ENCODE data around the gene GPATCH8.

The GPATCH8 gene

DNA sequence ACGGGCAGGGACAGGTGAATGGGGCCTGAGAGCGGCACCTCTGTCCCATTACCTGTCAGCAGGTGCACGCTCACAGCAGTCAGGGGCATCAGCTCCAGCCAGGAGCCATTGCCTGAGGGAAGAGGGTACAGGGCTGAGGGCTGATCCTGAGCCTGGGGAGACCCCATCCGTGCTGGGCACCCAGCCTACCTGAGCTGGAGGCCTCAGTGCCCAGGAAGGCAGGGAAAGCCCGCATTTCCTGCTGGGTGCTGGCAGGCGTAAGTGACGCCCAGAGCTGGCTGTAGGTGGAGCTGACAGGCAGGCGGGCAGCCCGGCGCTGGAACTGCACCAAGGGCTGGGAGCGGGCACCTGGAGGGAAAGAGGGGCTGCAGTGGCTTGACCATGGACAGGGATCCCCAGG, 147.0 kb downstream of the GPATCH8 start:
- peaks cover 10% of the 10 kb centered on the region for H3K36me3 ChIP-seq (ENCODE audit: insufficient read depth, low read length)
- no peak overlapping the region for H3K4me3 ChIP-seq (ENCODE audit: low read depth in 1 of 2, low read length in 2 of 2)
- H3K27me3 ChIP-seq (ENCODE audit: control insufficient read depth in 1 of 2, insufficient read depth in 2 of 2, low read length in 2 of 2): no peaks in the 10 kb centered on the region
- H3K9me3 ChIP-seq (ENCODE audit: low read length): no peaks in the 10 kb centered on the region
- no peaks in the 10 kb centered on the region for H3K4me1 ChIP-seq (ENCODE audit: insufficient read depth, low read length)
- H3K9ac ChIP-seq (ENCODE audit: low read length): no peak overlapping the region
- no peak overlapping the region for H3K27ac ChIP-seq (ENCODE audit: low read depth, low read length)

DNA sequence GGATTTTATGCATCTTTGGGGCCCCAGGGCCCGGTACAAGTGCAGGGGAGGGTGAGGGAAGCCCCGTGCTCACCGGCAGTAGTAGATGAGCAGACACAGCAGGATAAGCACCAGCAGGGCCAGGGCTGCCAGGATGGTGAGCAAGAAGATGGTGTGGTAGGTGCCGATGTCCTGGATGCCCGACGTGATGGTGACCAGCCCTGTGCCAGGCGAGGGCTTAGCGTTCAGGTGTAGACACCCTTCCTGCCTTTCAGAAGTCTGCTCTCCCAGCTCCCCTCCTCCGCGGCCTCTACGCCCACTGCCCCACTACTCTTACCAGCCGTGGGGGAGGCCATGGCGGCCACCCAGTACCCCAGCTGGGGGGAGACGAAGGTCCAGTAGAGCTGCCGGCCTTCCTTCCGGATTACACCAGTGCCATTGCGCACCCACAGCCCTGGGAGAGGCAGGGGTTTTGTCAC, 147.5 kb downstream of the GPATCH8 start:
- Histone ChIP-seq H3K27ac (ENCODE audit: low read depth, low read length) (no peak overlapping the region), H3K9ac (ENCODE audit: low read length) (no peak overlapping the region), H3K27me3 (ENCODE audit: control insufficient read depth in 1 of 2, insufficient read depth in 2 of 2, low read length in 2 of 2) (no peaks in the 10 kb centered on the region), H3K9me3 (ENCODE audit: low read length) (no peaks in the 10 kb centered on the region), H3K4me1 (ENCODE audit: insufficient read depth, low read length) (no peaks in the 10 kb centered on the region), H3K4me3 (ENCODE audit: low read depth in 1 of 2, low read length in 2 of 2) (no peak overlapping the region), H3K36me3 (ENCODE audit: insufficient read depth, low read length) (peaks cover 16% of the 10 kb centered on the region)

DNA sequence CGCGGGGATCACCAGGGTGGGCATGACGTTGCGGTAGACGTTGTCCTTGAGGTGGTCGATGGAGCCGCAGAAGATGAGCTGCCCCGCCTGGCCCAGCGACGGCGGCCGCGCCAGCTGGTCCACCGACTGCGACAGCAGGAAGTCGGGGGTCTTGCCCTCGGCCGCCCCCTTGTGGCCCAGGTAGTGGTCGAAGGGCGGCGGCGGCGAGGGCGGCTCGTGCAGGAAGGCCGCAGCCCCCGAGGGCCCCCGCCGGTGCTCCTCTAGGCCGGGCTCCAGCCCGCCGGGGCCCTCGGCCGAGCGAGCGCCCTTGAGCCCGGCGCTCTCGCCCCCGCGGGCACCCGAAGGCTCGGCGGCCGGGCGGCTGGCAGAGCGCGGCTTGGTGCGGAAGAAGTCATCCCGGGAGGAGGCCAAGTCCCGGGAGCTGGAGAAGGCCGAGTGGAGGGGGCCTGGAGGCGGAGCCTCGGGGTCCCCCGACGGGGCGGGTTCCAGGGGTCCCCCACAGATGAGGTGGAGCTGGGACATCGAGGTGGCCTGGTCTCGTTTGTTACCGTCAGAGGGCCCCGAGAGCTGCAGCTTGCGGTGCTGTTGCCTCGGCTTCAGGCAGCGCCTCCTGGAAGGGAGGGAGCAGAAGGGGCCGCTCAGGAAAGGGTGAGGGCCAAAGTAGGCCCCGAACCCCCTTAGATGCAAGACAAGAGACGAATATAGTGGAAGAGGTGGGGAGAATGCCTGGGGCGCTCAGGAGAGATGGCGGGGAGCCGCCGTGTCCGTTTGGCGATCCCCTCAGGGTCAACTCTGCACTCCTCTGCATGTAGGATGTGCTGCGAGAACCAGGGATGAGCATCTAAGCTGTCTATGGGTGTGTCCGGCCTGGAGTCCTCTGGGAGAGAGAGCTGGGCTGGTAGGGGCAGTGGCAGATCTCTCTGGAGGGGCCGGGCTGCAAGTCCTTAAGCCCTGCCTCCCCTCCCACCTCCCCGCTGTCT, 148.3 kb downstream of the GPATCH8 start:
- H3K9me3 ChIP-seq (ENCODE audit: low read length): no peaks in the 10 kb centered on the region
- H3K4me3 ChIP-seq (ENCODE audit: low read depth in 1 of 2, low read length in 2 of 2): no peak overlapping the region
- H3K4me1 ChIP-seq (ENCODE audit: insufficient read depth, low read length): no peaks in the 10 kb centered on the region
- H3K9ac ChIP-seq (ENCODE audit: low read length): no peak overlapping the region
- peaks cover 22% of the 10 kb centered on the region for H3K36me3 ChIP-seq (ENCODE audit: insufficient read depth, low read length)
- H3K27me3 ChIP-seq (ENCODE audit: control insufficient read depth in 1 of 2, insufficient read depth in 2 of 2, low read length in 2 of 2): no peaks in the 10 kb centered on the region
- H3K27ac ChIP-seq (ENCODE audit: low read depth, low read length): no peak overlapping the region

DNA sequence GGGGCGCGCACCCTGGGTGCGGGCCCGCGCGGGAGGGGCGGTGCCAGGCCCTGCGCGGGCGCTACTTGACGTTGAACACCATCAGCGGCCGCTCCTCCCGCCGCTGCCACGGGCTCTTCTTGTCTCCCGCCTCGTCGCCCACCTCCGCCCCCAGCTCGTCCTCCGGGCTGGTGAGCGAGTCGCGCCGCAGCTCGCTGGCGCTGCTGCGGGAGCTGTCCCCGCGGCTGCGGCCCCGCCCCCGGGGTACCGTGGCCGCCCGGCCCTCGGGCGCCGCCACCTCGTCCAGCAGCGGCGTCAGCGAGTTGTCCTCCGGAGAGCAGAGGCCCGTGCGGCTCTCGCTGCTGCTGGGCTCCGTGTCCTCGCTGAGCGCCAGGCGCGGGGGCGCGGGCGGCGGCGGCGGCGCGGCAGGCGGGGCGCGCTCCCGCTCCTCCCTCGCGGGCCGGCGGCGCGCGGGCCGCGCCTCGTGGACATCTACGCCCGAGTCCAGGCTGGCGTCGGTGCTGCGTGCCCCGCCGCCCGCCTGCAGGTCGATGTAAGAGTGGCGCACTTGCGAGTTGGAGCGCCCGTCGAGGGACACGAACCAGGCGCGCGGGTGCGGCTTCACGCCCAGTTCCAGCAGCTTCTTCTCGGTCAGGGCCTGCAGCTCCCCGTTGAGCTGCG, 149.4 kb downstream of the GPATCH8 start:
- peaks cover 28% of the 10 kb centered on the region for H3K36me3 ChIP-seq (ENCODE audit: insufficient read depth, low read length)

DNA sequence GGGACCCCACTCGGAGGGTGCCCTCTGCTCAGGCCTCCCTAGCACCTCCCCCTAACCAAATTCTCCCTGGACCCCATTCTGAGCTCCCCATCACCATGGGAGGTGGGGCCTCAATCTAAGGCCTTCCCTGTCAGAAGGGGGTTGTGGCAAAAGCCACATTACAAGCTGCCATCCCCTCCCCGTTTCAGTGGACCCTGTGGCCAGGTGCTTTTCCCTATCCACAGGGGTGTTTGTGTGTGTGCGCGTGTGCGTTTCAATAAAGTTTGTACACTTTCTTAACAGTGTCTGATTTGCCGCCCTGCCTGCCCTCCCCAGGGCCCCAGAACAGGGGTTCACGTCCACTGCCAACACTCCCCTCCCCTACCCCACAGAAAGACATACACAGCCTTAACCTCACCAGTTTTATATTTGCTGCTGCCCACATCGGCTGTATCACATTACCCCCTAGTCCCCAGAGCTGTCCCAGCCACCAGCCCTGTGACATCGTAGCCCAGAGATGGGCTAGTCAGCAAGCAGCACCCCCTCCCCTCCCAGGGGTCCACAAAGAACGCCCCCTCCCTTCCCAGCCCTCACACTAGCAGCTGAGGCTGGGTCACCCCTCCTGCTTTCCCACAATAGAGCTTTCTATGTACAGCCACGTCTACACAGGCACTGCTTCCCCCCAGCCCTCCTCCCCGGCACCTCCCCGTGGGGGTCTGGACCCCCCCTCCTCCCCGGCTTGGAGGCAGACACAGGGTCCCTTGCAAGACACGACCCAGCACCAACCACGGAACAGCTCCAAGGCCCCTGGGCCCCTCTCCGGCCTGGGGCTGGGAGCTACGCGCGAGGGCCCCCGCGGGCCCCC, 150.2 kb downstream of the GPATCH8 start:
- no peaks in the 10 kb centered on the region for H3K4me1 ChIP-seq (ENCODE audit: insufficient read depth, low read length)
- H3K9me3 ChIP-seq (ENCODE audit: low read length): no peaks in the 10 kb centered on the region
- H3K36me3 ChIP-seq (ENCODE audit: insufficient read depth, low read length): peaks cover 28% of the 10 kb centered on the region
- no peak overlapping the region for H3K27ac ChIP-seq (ENCODE audit: low read depth, low read length)
- H3K4me3 ChIP-seq (ENCODE audit: low read depth in 1 of 2, low read length in 2 of 2): peak overlapping the region in 1 of 2 donors; percentile 35
- no peak overlapping the region for H3K9ac ChIP-seq (ENCODE audit: low read length)
- no peaks in the 10 kb centered on the region for H3K27me3 ChIP-seq (ENCODE audit: control insufficient read depth in 1 of 2, insufficient read depth in 2 of 2, low read length in 2 of 2)

More for the DNA sequence above, 149.4 kb downstream of the GPATCH8 start:
- Histone ChIP-seq H3K4me1 (ENCODE audit: insufficient read depth, low read length) (no peaks in the 10 kb centered on the region), H3K27me3 (ENCODE audit: control insufficient read depth in 1 of 2, insufficient read depth in 2 of 2, low read length in 2 of 2) (no peaks in the 10 kb centered on the region), H3K27ac (ENCODE audit: low read depth, low read length) (no peak overlapping the region), H3K4me3 (ENCODE audit: low read depth in 1 of 2, low read length in 2 of 2) (peak overlapping the region in 1 of 2 donors; percentile 35), H3K9me3 (ENCODE audit: low read length) (no peaks in the 10 kb centered on the region), H3K9ac (ENCODE audit: low read length) (no peak overlapping the region)

DNA sequence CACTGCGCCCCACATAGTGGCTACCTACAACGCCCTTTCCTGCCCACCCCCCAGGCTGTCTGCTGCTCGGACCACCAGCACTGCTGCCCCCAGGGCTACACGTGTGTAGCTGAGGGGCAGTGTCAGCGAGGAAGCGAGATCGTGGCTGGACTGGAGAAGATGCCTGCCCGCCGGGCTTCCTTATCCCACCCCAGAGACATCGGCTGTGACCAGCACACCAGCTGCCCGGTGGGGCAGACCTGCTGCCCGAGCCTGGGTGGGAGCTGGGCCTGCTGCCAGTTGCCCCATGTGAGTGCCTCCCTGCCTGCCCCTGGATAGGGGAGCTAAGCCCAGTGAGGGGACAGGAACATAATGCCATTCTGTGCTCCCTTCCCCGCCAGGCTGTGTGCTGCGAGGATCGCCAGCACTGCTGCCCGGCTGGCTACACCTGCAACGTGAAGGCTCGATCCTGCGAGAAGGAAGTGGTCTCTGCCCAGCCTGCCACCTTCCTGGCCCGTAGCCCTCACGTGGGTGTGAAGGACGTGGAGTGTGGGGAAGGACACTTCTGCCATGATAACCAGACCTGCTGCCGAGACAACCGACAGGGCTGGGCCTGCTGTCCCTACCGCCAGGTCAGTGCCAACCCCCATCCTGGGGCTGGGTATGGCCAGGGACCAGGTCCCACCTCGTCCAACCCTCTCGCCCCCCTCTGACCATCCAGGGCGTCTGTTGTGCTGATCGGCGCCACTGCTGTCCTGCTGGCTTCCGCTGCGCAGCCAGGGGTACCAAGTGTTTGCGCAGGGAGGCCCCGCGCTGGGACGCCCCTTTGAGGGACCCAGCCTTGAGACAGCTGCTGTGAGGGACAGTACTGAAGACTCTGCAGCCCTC, 151.0 kb downstream of the GPATCH8 start:
- H3K4me1 ChIP-seq (ENCODE audit: insufficient read depth, low read length): no peaks in the 10 kb centered on the region
- H3K27me3 ChIP-seq (ENCODE audit: control insufficient read depth in 1 of 2, insufficient read depth in 2 of 2, low read length in 2 of 2): no peaks in the 10 kb centered on the region
- no peaks in the 10 kb centered on the region for H3K9me3 ChIP-seq (ENCODE audit: low read length)
- H3K27ac ChIP-seq (ENCODE audit: low read depth, low read length): no peak overlapping the region
- peaks cover 28% of the 10 kb centered on the region for H3K36me3 ChIP-seq (ENCODE audit: insufficient read depth, low read length)
- H3K4me3 ChIP-seq (ENCODE audit: low read depth in 1 of 2, low read length in 2 of 2): no peak overlapping the region
- no peak overlapping the region for H3K9ac ChIP-seq (ENCODE audit: low read length)

DNA sequence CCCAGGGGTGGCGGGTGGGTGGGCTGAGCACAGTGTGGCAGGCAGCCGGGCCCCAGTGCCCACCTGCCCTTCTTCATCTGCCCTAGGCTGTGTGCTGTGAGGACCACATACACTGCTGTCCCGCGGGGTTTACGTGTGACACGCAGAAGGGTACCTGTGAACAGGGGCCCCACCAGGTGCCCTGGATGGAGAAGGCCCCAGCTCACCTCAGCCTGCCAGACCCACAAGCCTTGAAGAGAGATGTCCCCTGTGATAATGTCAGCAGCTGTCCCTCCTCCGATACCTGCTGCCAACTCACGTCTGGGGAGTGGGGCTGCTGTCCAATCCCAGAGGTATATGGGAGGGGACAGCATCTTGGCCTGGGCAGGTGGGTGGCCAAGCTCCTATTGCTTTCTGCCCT, 151.7 kb downstream of the GPATCH8 start:
- Histone ChIP-seq H3K4me1 (ENCODE audit: insufficient read depth, low read length) (no peaks in the 10 kb centered on the region), H3K27me3 (ENCODE audit: control insufficient read depth in 1 of 2, insufficient read depth in 2 of 2, low read length in 2 of 2) (no peaks in the 10 kb centered on the region), H3K9ac (ENCODE audit: low read length) (no peak overlapping the region), H3K36me3 (ENCODE audit: insufficient read depth, low read length) (peaks cover 28% of the 10 kb centered on the region), H3K27ac (ENCODE audit: low read depth, low read length) (no peak overlapping the region), H3K9me3 (ENCODE audit: low read length) (no peaks in the 10 kb centered on the region), H3K4me3 (ENCODE audit: low read depth in 1 of 2, low read length in 2 of 2) (no peak overlapping the region)

DNA sequence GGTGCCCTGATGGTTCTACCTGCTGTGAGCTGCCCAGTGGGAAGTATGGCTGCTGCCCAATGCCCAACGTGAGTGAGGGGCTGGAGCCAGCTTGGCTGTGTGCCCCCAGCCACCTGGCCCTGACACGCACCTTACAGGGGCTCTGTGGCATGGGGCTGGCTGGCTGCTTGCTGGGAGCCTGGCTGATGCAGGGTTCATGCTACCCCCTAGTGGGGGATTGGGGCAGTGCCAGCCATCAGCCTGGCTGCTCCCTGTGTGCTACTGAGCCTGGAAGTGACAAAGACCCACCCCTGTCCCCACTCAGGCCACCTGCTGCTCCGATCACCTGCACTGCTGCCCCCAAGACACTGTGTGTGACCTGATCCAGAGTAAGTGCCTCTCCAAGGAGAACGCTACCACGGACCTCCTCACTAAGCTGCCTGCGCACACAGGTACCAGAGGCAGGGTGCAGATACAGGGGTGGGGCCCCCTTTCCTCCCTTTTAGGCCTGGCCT, 152.4 kb downstream of the GPATCH8 start:
- Histone ChIP-seq H3K27me3 (ENCODE audit: control insufficient read depth in 1 of 2, insufficient read depth in 2 of 2, low read length in 2 of 2) (no peaks in the 10 kb centered on the region), H3K27ac (ENCODE audit: low read depth, low read length) (no peak overlapping the region), H3K9me3 (ENCODE audit: low read length) (no peaks in the 10 kb centered on the region), H3K4me3 (ENCODE audit: low read depth in 1 of 2, low read length in 2 of 2) (no peak overlapping the region), H3K9ac (ENCODE audit: low read length) (no peak overlapping the region), H3K4me1 (ENCODE audit: insufficient read depth, low read length) (peaks cover 5% of the 10 kb centered on the region), H3K36me3 (ENCODE audit: insufficient read depth, low read length) (peaks cover 28% of the 10 kb centered on the region)

DNA sequence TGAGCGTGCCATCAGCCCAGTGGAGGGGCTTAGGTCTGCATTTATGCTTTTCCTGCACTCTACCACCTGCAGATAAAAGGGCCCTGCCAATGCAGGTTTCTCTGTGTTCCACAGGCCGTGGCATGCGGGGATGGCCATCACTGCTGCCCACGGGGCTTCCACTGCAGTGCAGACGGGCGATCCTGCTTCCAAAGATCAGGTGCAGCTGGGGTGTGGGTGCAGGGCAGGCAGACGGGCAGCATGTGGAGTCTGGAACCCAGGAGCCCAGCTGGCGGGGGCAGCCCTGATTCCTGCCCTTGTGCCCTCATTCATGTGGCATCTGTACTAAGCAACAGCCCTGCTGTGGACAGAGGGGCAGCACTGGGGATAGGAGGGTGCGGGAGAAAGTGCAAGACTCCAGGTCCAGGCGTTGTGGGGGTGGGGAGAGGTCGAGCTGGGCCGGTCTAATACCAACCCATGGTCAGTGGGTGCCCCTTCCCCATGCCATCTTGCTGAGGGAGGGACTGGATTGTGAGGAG, 153.6 kb downstream of the GPATCH8 start:
- Histone ChIP-seq H3K36me3 (ENCODE audit: insufficient read depth, low read length) (peaks cover 28% of the 10 kb centered on the region), H3K4me3 (ENCODE audit: low read depth in 1 of 2, low read length in 2 of 2) (no peak overlapping the region), H3K9ac (ENCODE audit: low read length) (no peak overlapping the region), H3K27ac (ENCODE audit: low read depth, low read length) (no peak overlapping the region), H3K27me3 (ENCODE audit: control insufficient read depth in 1 of 2, insufficient read depth in 2 of 2, low read length in 2 of 2) (no peaks in the 10 kb centered on the region), H3K9me3 (ENCODE audit: low read length) (no peaks in the 10 kb centered on the region), H3K4me1 (ENCODE audit: insufficient read depth, low read length) (peaks cover 9% of the 10 kb centered on the region)

DNA sequence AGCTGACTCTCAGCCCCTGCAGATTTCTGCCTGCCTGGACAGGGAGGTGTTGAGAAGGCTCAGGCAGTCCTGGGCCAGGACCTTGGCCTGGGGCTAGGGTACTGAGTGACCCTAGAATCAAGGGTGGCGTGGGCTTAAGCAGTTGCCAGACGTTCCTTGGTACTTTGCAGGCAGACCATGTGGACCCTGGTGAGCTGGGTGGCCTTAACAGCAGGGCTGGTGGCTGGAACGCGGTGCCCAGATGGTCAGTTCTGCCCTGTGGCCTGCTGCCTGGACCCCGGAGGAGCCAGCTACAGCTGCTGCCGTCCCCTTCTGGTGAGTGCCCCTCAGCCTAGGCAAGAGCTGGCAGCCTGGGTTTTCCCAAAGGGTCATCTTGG, 154.2 kb downstream of the GPATCH8 start:
- peaks cover 28% of the 10 kb centered on the region for H3K36me3 ChIP-seq (ENCODE audit: insufficient read depth, low read length)
- no peaks in the 10 kb centered on the region for H3K9me3 ChIP-seq (ENCODE audit: low read length)
- H3K4me1 ChIP-seq (ENCODE audit: insufficient read depth, low read length): peaks cover 16% of the 10 kb centered on the region
- H3K9ac ChIP-seq (ENCODE audit: low read length): no peak overlapping the region
- H3K27me3 ChIP-seq (ENCODE audit: control insufficient read depth in 1 of 2, insufficient read depth in 2 of 2, low read length in 2 of 2): no peaks in the 10 kb centered on the region
- H3K4me3 ChIP-seq (ENCODE audit: low read depth in 1 of 2, low read length in 2 of 2): no peak overlapping the region
- H3K27ac ChIP-seq (ENCODE audit: low read depth, low read length): no peak overlapping the region

Data from muscle layer of colon (tissue), 2 donors.